GM10266 (cell line): ENCODE data around the gene NEGR1.

Experiments
- DNase-seq: peaks from one replicate; pipeline ENCODE4 v3.0.0; 2012; ENCODE audit errors: extremely low spot score
- CTCF ChIP-seq: IDR thresholded peaks from 2 replicates; pipeline ENCODE4 v1.5.1; 2012; ENCODE audit warnings: mild to moderate bottlenecking, low read depth; ENCODE audit not compliant: control insufficient read depth, insufficient read depth; ENCODE audit errors: missing control alignments

Gene NEGR1

GRCh38 chr1:72282271-72283021, at the start of gene NEGR1:
Gene NEGR1 (minus strand): TSS chr1:72282539.
- DNase-seq: peak; percentile 51
- TF ChIP-seq CTCF: peak; percentile 8

GRCh38 chr1:72326494-72326893, 44.2 kb upstream of the NEGR1 start:
- TF ChIP-seq CTCF: no peak
- DNase-seq: no peak

GRCh38 chr1:72324451-72324850, 42.1 kb upstream of the NEGR1 start:
- TF ChIP-seq CTCF: no peak
- DNase-seq: no peak

- no peak for TF ChIP-seq CTCF
- DNase-seq: no peak
These were observed 40.6 kb upstream of the NEGR1 start for GRCh38 chr1:72322910-72323309.

- no peak for DNase-seq
- no peak for TF ChIP-seq CTCF
These were observed 14.2 kb upstream of the NEGR1 start for GRCh38 chr1:72296501-72296900.

- no peak for TF ChIP-seq CTCF
- no peak for DNase-seq
These were observed 6.5 kb upstream of the NEGR1 start for GRCh38 chr1:72288886-72289285.

- no peak for TF ChIP-seq CTCF
- DNase-seq: no peak
These were observed 4.1 kb upstream of the NEGR1 start for GRCh38 chr1:72286401-72286800.
